SKM-1 treated with dmso at 0.1 percent for 144 hours (cell line): ENCODE measurements around the gene SUPT3H.
A peak's percentile ranks its signal among the peaks of the same experiment; 100 is the strongest.
"Not testable (repeated sequence)": the region's sequence is repeated elsewhere in the genome, so short reads cannot be mapped to it uniquely, and the experiment has no call there.

ENCODE experiments used
- DNase-seq: peaks from one replicate; lab custom pipeline; 2025; ENCODE audit not compliant: unreplicated experiment; lab: John Stamatoyannopoulos, UW

SUPT3H gene

GRCh38 chr6:45073771-45074170 is 304.0 kb downstream of the SUPT3H start:
- DNase-seq: no peak

GRCh38 chr6:45072673-45073072 is 305.1 kb downstream of the SUPT3H start:
- no peak for DNase-seq

GRCh38 chr6:45072016-45072415 is 305.7 kb downstream of the SUPT3H start:
- peak; percentile 34 for DNase-seq

GRCh38 chr6:45069091-45069490 is 308.6 kb downstream of the SUPT3H start:
- no peak for DNase-seq

GRCh38 chr6:45067446-45067845 is 310.3 kb downstream of the SUPT3H start:
- not testable (repeated sequence) for DNase-seq

GRCh38 chr6:45062659-45063058 is 315.1 kb downstream of the SUPT3H start:
- DNase-seq: not testable (repeated sequence)

- no peak for DNase-seq
Measured at GRCh38 chr6:45057711-45058110, 320.0 kb downstream of the SUPT3H start.

GRCh38 chr6:45054610-45055009 is 323.1 kb downstream of the SUPT3H start:
- DNase-seq: no peak

- no peak for DNase-seq
Measured at GRCh38 chr6:45052325-45052724, 325.4 kb downstream of the SUPT3H start.

- peak; percentile 86 for DNase-seq
Measured at GRCh38 chr6:45049188-45049843, 328.4 kb downstream of the SUPT3H start.

- no peak for DNase-seq
Measured at GRCh38 chr6:45047573-45047972, 330.2 kb downstream of the SUPT3H start.

GRCh38 chr6:45045253-45045601 is 332.5 kb downstream of the SUPT3H start:
- no peak for DNase-seq

GRCh38 chr6:45044510-45045252 is 333.1 kb downstream of the SUPT3H start:
- DNase-seq: no peak

- DNase-seq: no peak
Measured at GRCh38 chr6:45044086-45044485, 333.6 kb downstream of the SUPT3H start.

GRCh38 chr6:45042673-45043072 is 335.1 kb downstream of the SUPT3H start:
- not testable (repeated sequence) for DNase-seq

GRCh38 chr6:45038226-45038625 is 339.5 kb downstream of the SUPT3H start:
- no peak for DNase-seq

- no peak for DNase-seq
Measured at GRCh38 chr6:45036103-45036502, 341.6 kb downstream of the SUPT3H start.

GRCh38 chr6:45032426-45032825 is 345.3 kb downstream of the SUPT3H start:
- DNase-seq: no peak

GRCh38 chr6:45031601-45032000 is 346.1 kb downstream of the SUPT3H start:
- peak; percentile 91 for DNase-seq

GRCh38 chr6:45027126-45027525 is 350.6 kb downstream of the SUPT3H start:
- DNase-seq: peak; percentile 49

GRCh38 chr6:45026003-45026516 is 351.7 kb downstream of the SUPT3H start:
- DNase-seq: no peak

- no peak for DNase-seq
Measured at GRCh38 chr6:45024610-45025009, 353.1 kb downstream of the SUPT3H start.
